NCI-H1105 (cell line): ENCODE measurements around the gene SPECC1.

Experiments used
- DNase-seq: peaks from one replicate; lab custom pipeline; 2025; lab: John Stamatoyannopoulos, UW

Gene SPECC1

GRCh38 chr17:20273741-20274500 lies 264.8 kb downstream of the SPECC1 start:
- DNase-seq, result no peak

DNA sequence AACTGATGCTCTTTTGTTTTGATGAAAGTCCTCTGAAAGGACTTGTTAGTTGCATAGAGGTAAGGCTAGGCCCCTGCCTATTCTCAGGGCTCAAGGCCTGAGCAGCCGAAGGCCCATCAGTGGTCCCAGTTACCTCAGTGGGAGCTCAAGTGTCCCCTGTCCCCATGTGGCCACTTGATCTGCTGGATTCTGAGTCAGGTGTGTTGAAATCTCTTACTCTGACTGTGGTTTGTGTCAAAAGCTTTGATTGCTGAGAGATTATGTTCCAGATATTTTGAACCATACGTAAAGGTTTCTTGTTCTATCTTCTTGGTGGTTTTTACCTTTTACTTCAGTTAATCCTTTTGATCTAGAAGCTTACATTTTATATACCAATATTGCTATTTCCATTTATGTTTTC lies 266.5 kb downstream of the SPECC1 start:
- no peak for DNase-seq

DNA sequence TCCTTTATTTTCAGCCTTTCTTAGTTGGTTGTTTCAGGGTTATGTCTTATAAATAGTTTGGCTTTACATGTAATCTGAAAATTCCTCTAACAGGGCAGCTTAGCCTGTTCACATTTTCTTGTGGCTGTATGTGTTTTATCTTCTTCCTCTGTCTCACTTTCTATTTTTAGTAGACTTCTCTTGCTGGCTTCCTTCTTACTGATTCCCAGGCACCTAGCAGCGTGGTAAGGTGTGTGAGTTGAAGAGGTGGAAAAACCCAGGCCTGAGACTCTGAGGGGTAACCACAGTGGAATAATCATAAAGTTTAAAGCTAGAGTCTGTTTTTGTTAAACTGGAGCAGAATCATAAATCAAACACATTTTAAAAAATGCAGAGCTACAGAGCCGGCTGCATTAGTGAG lies 267.3 kb downstream of the SPECC1 start:
- no peak for DNase-seq

DNA sequence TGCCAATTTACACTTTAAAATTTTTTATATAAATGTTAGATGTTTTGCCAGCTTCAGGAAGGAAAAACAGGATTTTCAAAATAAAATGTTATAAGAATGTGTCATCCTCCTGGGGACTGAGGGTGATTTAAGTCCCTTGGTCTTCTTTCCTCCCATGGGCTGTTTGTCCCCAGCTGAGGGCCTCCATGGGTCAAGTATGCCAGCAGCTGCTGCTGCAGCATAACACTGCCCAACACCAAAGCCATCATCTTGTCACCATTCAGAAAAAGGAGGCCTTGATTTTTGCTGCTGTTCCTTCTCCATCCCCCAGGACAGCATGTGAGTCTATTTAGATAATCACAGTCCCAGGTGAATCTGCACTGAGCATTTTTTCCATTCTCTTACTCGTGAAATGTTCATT lies 269.6 kb downstream of the SPECC1 start:
- no peak for DNase-seq

DNA sequence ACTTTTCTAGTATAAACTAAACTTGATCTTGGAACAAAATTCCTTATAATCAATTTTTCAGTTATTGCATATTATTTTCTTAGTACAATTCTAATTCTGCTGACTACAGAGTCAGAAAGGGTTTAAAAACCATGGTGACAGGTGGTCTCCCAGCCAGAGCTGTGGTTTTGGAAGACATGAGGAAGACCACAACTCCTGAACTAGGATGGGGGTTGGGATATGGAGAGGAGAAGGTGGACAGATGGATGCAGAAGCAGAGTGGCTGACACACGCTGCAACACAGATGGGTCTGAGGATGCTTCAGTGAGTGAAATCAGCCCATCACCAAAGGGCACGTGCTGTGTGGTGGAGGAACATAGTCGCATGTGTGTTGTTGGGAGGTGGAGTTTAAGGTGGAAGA lies 270.5 kb downstream of the SPECC1 start:
- no peak for DNase-seq

GRCh38 chr17:20280051-20280450 lies 270.9 kb downstream of the SPECC1 start:
- no peak for DNase-seq

- DNase-seq, result no peak
Observed at GRCh38 chr17:20280851-20281250, 271.7 kb downstream of the SPECC1 start.

DNA sequence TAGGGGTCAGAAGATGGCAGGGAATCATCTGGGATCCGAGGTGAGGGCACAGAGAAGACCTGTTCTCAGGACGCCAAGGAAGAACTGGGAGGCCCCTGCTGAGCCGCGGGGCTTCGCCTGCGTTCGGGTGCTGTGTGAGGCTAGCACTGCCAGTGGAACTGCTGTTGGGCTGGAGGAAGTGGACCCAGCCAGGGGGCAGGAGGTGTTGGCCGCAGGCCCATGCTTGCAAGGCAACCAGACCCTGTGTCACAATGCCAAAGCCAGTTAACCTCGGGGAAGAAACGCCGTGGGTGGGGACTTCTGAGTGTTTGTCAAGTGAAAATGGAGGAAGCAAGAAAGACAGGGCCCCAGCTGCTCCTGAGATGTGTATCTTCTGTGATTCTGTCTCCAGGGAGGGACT lies 272.7 kb downstream of the SPECC1 start:
- no peak for DNase-seq

GRCh38 chr17:20282526-20283308 lies 273.6 kb downstream of the SPECC1 start:
- no peak for DNase-seq

DNA sequence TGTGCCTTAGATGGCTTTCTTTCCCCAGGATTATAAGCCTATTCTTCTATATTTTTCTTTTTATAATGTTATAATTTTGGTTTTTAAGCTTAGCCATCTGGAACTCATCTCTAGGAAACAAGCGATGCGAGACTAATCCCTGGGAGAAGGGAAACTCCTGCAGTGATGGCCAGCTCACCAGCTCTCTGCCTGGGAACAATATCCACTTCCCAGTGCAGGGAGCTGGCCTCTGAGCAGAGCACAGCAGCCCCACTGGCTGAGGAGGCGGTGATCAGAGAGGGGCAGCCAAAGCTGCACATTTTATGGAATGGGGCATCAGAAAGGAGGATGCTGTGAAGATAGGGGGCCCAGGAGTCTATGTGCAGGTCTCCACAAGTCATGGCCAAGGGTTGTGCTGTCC lies 274.9 kb downstream of the SPECC1 start:
- DNase-seq, result no peak

- no peak for DNase-seq
Observed at GRCh38 chr17:20284570-20285295, 275.6 kb downstream of the SPECC1 start.

DNA sequence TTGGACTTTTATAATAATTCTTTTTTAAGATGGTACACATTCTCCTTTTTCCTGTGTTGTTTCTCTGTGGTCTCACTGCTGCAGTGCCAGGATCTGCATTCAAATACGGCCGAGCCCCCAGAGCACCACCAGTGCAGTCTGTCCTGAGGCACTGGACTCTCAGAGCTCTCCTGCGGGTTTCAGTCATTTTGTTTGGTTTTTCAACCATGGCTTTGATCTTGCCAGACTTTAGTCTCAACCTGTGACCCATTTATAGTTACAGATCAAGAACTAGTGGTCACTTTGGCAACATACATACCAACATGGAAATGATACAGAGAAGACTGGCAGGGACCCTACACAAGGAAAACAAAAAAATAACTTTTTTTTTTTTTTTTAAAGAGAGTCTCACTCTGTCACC lies 280.8 kb downstream of the SPECC1 start:
- no peak for DNase-seq

- no peak for DNase-seq
Observed at GRCh38 chr17:20291853-20292252, 282.7 kb downstream of the SPECC1 start.

GRCh38 chr17:20293501-20293900 lies 284.3 kb downstream of the SPECC1 start:
- DNase-seq, result no peak

DNA sequence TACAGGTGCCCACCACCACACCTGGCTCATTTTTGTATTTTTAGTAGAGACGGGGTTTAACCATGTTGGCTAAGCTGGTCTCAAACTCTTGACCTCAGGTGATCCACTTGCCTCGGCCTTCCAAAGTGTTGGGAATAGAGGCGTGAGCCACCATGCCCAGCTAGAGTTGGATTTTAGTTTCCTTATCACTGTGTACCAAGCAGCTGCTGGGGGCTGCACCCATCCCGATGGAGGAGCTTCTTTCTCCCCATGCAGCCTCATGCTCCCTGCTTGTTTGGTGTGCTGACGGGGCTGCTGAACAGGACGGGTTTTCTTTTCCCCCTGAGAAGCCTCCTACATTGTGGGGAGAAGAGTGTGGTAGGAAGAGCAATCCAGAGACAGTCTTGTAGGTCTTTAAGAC lies 285.0 kb downstream of the SPECC1 start:
- no peak for DNase-seq

GRCh38 chr17:20299013-20299412 lies 289.9 kb downstream of the SPECC1 start:
- no peak for DNase-seq

DNA sequence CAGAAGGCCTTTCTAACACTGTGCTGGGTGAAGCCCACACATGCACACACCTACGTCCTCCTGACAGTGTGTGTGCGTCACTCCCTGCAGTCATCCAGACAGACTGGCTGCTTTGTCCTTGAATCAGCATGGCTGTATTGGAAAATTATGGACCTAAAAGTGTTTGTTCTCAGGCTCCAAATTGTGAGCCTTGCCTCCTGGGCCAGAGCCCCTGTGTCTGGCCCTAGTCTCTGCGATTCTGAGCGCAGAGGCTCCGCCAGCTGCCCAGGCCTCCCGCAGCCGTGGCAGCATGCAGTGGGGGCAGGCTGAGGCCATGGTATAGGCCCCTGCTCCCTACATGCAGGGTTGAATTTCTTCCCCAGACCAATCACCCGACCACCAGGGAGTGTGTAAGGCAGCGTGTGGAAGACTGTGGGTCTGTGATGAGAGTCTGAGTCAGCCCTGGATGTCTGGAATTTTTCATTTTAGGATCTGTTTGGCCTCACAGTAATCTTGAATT lies 291.3 kb downstream of the SPECC1 start:
- DNase-seq, result no peak

DNA sequence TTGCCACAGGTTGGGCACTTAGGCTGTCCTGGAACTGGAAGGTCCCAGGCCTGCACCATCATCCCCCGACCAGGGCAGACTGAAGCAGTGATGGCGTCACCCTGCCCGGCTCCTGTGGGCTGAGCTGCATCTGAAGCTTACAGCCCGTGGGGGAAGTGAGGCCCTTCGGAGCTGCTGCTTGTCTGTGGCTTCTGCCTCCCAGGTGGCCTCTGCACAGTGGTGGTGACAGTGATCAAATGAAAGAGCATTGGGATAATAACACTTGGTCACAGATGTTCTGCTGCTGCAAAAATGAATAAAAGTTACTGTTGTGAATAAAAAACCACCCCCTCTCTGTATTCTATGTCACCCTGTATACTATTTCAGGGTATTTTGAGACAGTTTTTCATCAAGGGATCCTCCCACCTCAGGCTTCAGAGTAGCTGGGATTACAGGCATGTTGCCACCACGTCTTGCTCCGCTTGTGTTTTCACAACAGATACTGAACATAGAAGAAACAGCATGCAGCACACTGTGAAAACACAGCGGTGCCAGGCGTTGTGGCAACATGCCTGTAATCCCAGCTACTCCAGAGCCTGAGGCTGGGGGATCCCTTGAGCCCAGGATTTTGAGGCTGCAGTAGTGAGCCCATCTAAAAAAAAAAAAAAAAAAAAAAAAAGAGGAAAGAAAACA lies 293.2 kb downstream of the SPECC1 start:
- no peak for DNase-seq

GRCh38 chr17:20304961-20305360 lies 295.8 kb downstream of the SPECC1 start:
- no peak for DNase-seq

DNA sequence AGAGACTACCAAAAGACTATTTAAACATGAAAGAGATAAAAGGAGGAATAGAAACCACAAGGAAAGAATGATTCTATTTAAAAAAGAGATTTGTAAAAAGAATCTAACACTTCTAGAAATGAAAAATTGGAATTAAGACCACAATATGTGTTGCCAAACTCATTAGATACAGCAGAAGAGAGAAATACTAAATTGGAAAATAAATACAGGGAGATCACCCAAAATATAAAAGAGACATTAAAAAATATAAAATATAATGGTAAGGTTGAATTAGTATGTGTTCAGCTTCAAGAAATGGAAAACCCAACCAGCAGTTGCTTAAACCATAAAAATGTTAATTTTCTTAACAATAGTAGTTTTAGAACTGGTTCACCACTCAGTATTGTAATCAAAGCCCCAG lies 297.8 kb downstream of the SPECC1 start:
- DNase-seq, result no peak

- no peak for DNase-seq
Observed at GRCh38 chr17:20307326-20307910, 298.3 kb downstream of the SPECC1 start.

DNA sequence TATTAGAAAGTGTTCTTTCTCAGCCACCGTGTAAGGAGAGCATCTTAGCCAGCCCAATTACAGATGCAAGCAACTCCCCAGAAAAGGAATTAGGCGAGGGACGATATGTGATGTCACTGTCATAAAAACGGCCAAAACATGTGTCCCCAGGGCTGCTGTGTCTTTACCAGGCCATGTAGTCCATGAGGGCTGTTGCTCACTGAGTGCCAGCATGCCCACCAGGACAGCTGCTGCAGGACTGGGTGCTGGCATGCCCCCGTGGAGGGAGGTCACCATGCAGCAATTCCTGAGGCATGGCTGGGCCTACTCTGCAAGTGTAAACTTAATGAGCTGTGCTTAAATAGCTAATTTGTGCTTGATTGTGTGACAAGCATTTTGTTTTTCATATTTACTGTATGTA lies 301.3 kb downstream of the SPECC1 start:
- no peak for DNase-seq
